ENCODE measurements around the gene EDN3. TPM values are rescaled to one million over a fixed set of nuclear protein-coding genes. Genes with fewer than 3 reads are reported as not detected.

EDN3 gene
- total RNA-seq, 2 experiments from 2014 or later = not detected

Other genes with a start within 250 kb of the EDN3 start
- 10 to 100 TPM in 1 of 2 experiments, 1 to 10 TPM in 1; 7.9 to 10.2 TPM for gene ZNF831, start 136.8 kb upstream of the EDN3 start, total RNA-seq

Measured in activated CD8-positive, alpha-beta memory T cell treated with anti-CD3 and anti-CD28 coated beads, Interleukin-2, amount 10 ng/mL, durations not matched to agents 7 days and 5 days (primary cell).